GM12878 (cell line): ENCODE data around the gene CSDE1. TPM values are rescaled to one million over a fixed set of nuclear protein-coding genes. Genes with fewer than 3 reads are reported as not detected.

Experiments used
- ATAC-seq: fragments of 200-7000 bp; cut with Tn5 transposase; 3 replicates; pipeline ENCODE4 v1.9.1; 2020; ENCODE audit warnings: mild to moderate bottlenecking, moderate library complexity
- BruUV-seq: library from RNA; stranded (reverse); fragments of 400-500 nt; replicated peaks from 2 replicates; lab custom pipeline; 2021; lab: Mats Ljungman, UMichigan
- CTCF ChIA-PET: fragments of 300-600 bp; sonication (Branson Sonifier 250); formaldehyde crosslinking; extraction: SDS; loops from one replicate; lab custom pipeline; 2021; ENCODE audit warnings: inconsistent platforms; lab: Yijun Ruan, JAX
- POLR2A ChIA-PET: fragments of 350-600 bp; formaldehyde crosslinking; extraction: SDS; loops from one replicate; lab custom pipeline; 2021; ENCODE audit warnings: inconsistent platforms; lab: Charles Lee
- RAD21 ChIA-PET: fragments of 300-600 bp; sonication (Branson Sonifier 250); formaldehyde crosslinking; loops from one replicate; lab custom pipeline; 2023; ENCODE audit warnings: antibody characterized with exemption; ENCODE audit not compliant: unreplicated experiment; lab: Charles Lee
- SMC1A ChIA-PET: fragments of 300-600 bp; sonication (Branson Sonifier 250); formaldehyde crosslinking; loops from one replicate; lab custom pipeline; 2023; ENCODE audit not compliant: unreplicated experiment, uncharacterized antibody; lab: Charles Lee
- DNase-seq: peaks from one replicate; pipeline ENCODE4 v3.0.0-alpha.2; 2011; ENCODE audit warnings: low read depth, low spot score
- FAIRE-seq: peaks from 3 replicates; lab custom pipeline; 2011; peaks lifted over from hg19 to GRCh38; lab: Jason Lieb, UNC
- H2AFZ ChIP-seq: 2 replicates; pipeline ENCODE4 v1.6.0; 2011; ENCODE audit warnings: low read depth, low read length, control low read depth; ENCODE audit not compliant: control insufficient read depth
- H3K27ac ChIP-seq: 2 replicates; pipeline ENCODE4 v1.5.1; 2011; ENCODE audit warnings: control low read depth; ENCODE audit not compliant: control insufficient read depth, insufficient read depth
- H3K27me3 ChIP-seq, 2 experiments: replicated peaks in 1 of 2; 2 replicates each; pipeline versions ENCODE4 v1.6.0 to v1.6.1; 2011; ENCODE audit warnings: low read length in 1 of 2; ENCODE audit not compliant: control insufficient read depth in 2 of 2, insufficient read depth in 2 of 2
- H3K36me3 ChIP-seq, 2 experiments: 2 replicates each; pipeline ENCODE4 v1.5.1; 2011; ENCODE audit warnings: low read length in 1 of 2; ENCODE audit not compliant: control insufficient read depth in 2 of 2, insufficient read depth in 2 of 2
- H3K4me1 ChIP-seq: 2 replicates; pipeline ENCODE4 v1.6.1; 2011; ENCODE audit warnings: mild to moderate bottlenecking, low read length, moderate library complexity, mixed read lengths; ENCODE audit not compliant: control insufficient read depth, insufficient read depth
- H3K4me2 ChIP-seq: 2 replicates; pipeline ENCODE4 v1.6.0; 2011; ENCODE audit warnings: control low read depth; ENCODE audit not compliant: control insufficient read depth, insufficient read depth
- H3K4me3 ChIP-seq: fragments of 200-600 bp; sonication (generic); 2 replicates; pipeline ENCODE4 v1.5.1; 2016
- H3K79me2 ChIP-seq: 2 replicates; pipeline ENCODE4 v1.6.0; 2011; ENCODE audit warnings: low read length; ENCODE audit not compliant: control insufficient read depth, insufficient read depth
- H3K9ac ChIP-seq: 2 replicates; pipeline ENCODE4 v1.8.0; 2011; ENCODE audit warnings: low read length, control low read depth, mixed read lengths; ENCODE audit not compliant: control insufficient read depth, insufficient read depth
- H3K9me3 ChIP-seq: replicated peaks from 3 replicates; pipeline ENCODE4 v1.5.1; 2011; ENCODE audit warnings: mild to moderate bottlenecking, low read length; ENCODE audit not compliant: control insufficient read depth, insufficient read depth
- H4K20me1 ChIP-seq: 2 replicates; pipeline ENCODE4 v1.6.0; 2011; ENCODE audit not compliant: control insufficient read depth, insufficient read depth
- CHD1 ChIP-seq: IDR thresholded peaks from 2 replicates; pipeline ENCODE4 v1.6.1; 2012; ENCODE audit warnings: low read depth, low read length, improper control_type of control experiment
- CREM ChIP-seq: IDR thresholded peaks from 2 replicates; pipeline ENCODE4 v1.6.1; 2014; ENCODE audit warnings: antibody characterized with exemption, low read depth
- HDAC2 ChIP-seq: fragments of 200-600 bp; sonication (generic); IDR thresholded peaks from 2 replicates; pipeline ENCODE4 v1.6.1; 2017
- KLF5 ChIP-seq: fragments of 450-650 bp; IDR thresholded peaks from 2 replicates; pipeline ENCODE4 v1.6.1; 2014; ENCODE audit warnings: mild to moderate bottlenecking; ENCODE audit not compliant: partially characterized antibody
- LARP7 ChIP-seq: fragments of 450-650 bp; IDR thresholded peaks from 2 replicates; pipeline ENCODE4 v1.6.1; 2017; ENCODE audit warnings: mild to moderate bottlenecking
- MTA2 ChIP-seq: fragments of 450-650 bp; IDR thresholded peaks from 2 replicates; pipeline ENCODE4 v1.6.1; 2016; ENCODE audit warnings: low read depth, mild to moderate bottlenecking, moderate library complexity
- MXI1 ChIP-seq: fragments of 150-350 bp; IDR thresholded peaks from 2 replicates; pipeline ENCODE4 v1.6.1; 2011; ENCODE audit warnings: low read depth, mild to moderate bottlenecking, inconsistent platforms, low read length, improper control_type of control experiment
- NR2F1 ChIP-seq: fragments of 450-650 bp; conservative IDR thresholded peaks from 2 replicates; pipeline ENCODE4 v1.6.1; 2017; ENCODE audit warnings: mild to moderate bottlenecking
- PAX5 ChIP-seq: IDR thresholded peaks from 2 replicates; pipeline ENCODE4 v1.6.1; 2011; ENCODE audit warnings: low read depth, low read length, borderline replicate concordance
- RBBP5 ChIP-seq: fragments of 200-600 bp; sonication (generic); conservative IDR thresholded peaks from 2 replicates; pipeline ENCODE4 v1.6.1; 2016
- RFX5 ChIP-seq: IDR thresholded peaks from 2 replicates; pipeline ENCODE4 v1.6.1; 2011; ENCODE audit warnings: low read depth, low read length, improper control_type of control experiment
- SMAD1 ChIP-seq: fragments of 450-650 bp; IDR thresholded peaks from 2 replicates; pipeline ENCODE4 v1.6.1; 2018; ENCODE audit warnings: mild to moderate bottlenecking, low read depth; ENCODE audit not compliant: partially characterized antibody
- STAT3 ChIP-seq: IDR thresholded peaks from 2 replicates; pipeline ENCODE4 v1.6.1; 2011; ENCODE audit warnings: low read depth, low read length, improper control_type of control experiment
- TCF7 ChIP-seq: IDR thresholded peaks from 2 replicates; pipeline ENCODE4 v1.6.1; 2014; ENCODE audit warnings: antibody characterized with exemption, borderline replicate concordance
- ZNF24 ChIP-seq: fragments of 450-650 bp; IDR thresholded peaks from 2 replicates; pipeline ENCODE4 v1.6.1; 2017; ENCODE audit warnings: antibody characterized with exemption, mild to moderate bottlenecking
- WGBS: methylation state at CpG from one replicate; pipeline ENCODE4 v1.1.6; 2016; ENCODE audit warnings: low lambda C conversion rate; ENCODE audit not compliant: insufficient replicate concordance, insufficient coverage; ENCODE audit errors: missing lambda C conversion rate; 5-methylcytosine and 5-hydroxymethylcytosine counted together
- in situ Hi-C: fragments of 300-500 bp; cut with MboI; formaldehyde crosslinking; loops from 9 replicates; pipeline ENCODE4 v1.14.3; 2018; ENCODE audit warnings: mixed read lengths
- intact Hi-C: fragments of 100-400 bp; cut with micrococcal nuclease; formaldehyde crosslinking; loops from one replicate; pipeline ENCODE4 v1.14.2; 2022; ENCODE audit not compliant: unreplicated experiment
- polyA plus RNA-seq, 11 experiments: library from polyadenylated mRNA; depleted of rRNA in 4 of 11; unstranded in 6 of 11; stranded (reverse) in 5 of 11; fragments of >200 nt; fragmentation: Nextera tagmentation in 4 of 11; fragmentation: Illumina TruSeq in 1 of 11; extraction: Ambion mirVana in 4 of 11; extraction: Trizol in 1 of 11; gene quantifications; 1 replicate in 1 of 11; 2 replicates in 10 of 11; pipeline versions ENCODE4 v1.2.1 to v1.2.3, GENCODE V29; 2011 to 2016; ENCODE audit warnings: inconsistent platforms in 2 of 11, missing spikeins in 2 of 11, low read depth in 1 of 11
- total RNA-seq, 4 experiments: library from RNA; depleted of rRNA in 3 of 4; stranded (reverse); fragments of >200 nt in 3 of 4; fragmentation: Illumina TruSeq in 1 of 4; extraction: Trizol in 1 of 4; gene quantifications; 2 replicates each; pipeline versions ENCODE4 v1.2.1 to v1.2.3, GENCODE V29; 2013 to 2021
- TF ChIP-seq, protein P1 (sequence below): IDR thresholded peaks from 2 replicates; pipeline ENCODE4 v1.6.1; 2011; ENCODE audit warnings: low read depth, mild to moderate bottlenecking, low read length, moderate library complexity, borderline replicate concordance; ENCODE audit errors: extremely low read depth
- TF ChIP-seq, protein P2 (sequence below): fragments of 450-650 bp; IDR thresholded peaks from 2 replicates; pipeline ENCODE4 v1.6.1; 2017; ENCODE audit warnings: mild to moderate bottlenecking, low read depth, inconsistent platforms; ENCODE audit not compliant: poor library complexity, severe bottlenecking
- TF ChIP-seq, protein P3 (sequence below): fragments of 450-650 bp; formaldehyde crosslinking; IDR thresholded peaks from 2 replicates; pipeline ENCODE4 v1.4.0; 2022; ENCODE audit warnings: mild to moderate bottlenecking, moderate library complexity

Gene CSDE1
- total and polyA plus RNA-seq, 10 of the 15 experiments (the other 5 are each of a cell fraction or from before 2014, with no cell fraction given), result 130 to 390 (median 246) TPM

DNA sequence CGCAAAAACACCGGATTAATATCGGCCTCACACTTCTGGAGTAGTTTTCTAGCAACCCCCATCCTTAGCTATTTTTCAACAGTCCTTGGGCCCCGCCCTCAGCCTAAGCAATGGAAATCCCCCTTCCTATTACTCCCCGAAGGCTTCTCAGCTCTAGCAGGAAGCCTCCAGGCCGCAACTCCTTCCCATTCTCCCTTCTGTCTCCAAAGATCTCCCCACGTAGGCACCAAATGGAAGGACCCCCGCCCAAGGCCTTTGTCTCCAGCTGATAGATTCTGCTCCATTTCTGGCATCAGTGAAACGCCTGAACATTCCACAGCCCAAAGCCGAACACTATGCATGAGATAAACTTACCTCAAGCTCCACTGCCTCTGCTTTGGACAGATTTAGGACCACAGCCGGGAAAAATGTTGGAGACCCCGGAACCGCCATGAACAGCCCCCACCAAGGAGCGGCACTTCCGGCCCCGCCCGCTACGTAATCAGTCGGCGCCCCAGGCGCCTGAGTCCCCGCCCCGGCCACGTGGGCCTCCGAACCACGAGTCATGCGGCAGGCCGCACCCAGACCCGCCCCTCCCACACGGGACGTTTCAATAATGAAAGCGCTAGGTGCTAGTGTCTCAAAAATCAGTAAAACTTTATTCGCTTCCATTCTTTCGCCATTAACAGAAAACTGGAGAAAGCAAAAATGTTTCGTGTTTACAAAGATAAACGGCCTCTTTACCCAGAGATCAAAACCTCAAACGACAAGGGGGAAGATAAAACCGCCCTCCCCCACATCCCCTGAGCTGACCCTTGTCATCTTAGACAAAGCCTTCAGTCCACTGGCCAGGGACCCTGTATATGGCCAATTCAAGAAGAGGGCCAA lies 41.2 kb downstream of the CSDE1 start, which contains the start of gene NRAS:
NRAS (minus strand) TSS at position 468 of the 867 bp plus-strand sequence. CDS start 611 bp downstream, outside the sequence.
- CTCF ChIA-PET, result interaction anchor here (0.6 to 1.6 kb wide), 10 partner anchors 10 to 397 kb away, joined by 3 to 5 read pairs (median 4); partner anchors contain the start of gene BCAS2
- POLR2A ChIA-PET, result interaction anchor here (1.0 to 5.1 kb wide), 8 partner anchors 28 to 205 kb away, joined by 3 to 36 read pairs (median 4); partner anchors contain the start of genes CSDE1, SIKE1 and TRIM33
- Histone ChIP-seq H2AFZ (peak within 1 kb of the TSS; percentile 76), H3K4me3 (peak within 1 kb of the TSS; percentile 93), H3K27ac (peak within 1 kb of the TSS; percentile 98), H3K79me2 (peaks cover 28% of the 10 kb centered on the region), H3K4me1 (no peaks in the 10 kb centered on the region), H4K20me1 (no peaks in the 10 kb centered on the region), H3K9ac (peak within 1 kb of the TSS; percentile 98), H3K9me3 (no peaks in the 10 kb centered on the region), H3K4me2 (peak within 1 kb of the TSS; percentile 85), H3K36me3 (peaks cover 9 to 23% of the 10 kb centered on the region in 2 experiments), H3K27me3 (no peaks in the 10 kb centered on the region)
- RAD21 ChIA-PET, result interaction anchor here (0.6 to 1.4 kb wide), 7 partner anchors 35 to 66 kb away, joined by 3 to 5 read pairs (median 3); partner anchors contain the start of genes CSDE1, DENND2C and SIKE1
- intact Hi-C loops (loop anchor here (2.0 kb wide), 1 partner anchor 40 kb away; the partner anchor contains the start of gene CSDE1), in situ Hi-C loops (no loop called here)
- BruUV-seq, result no TSS peak
- SMC1A ChIA-PET, result interaction anchor here (0.7 to 3.3 kb wide), 11 partner anchors 9 to 397 kb away, joined by 3 to 24 read pairs (median 6); partner anchors contain the start of genes BCAS2, CSDE1 and SIKE1
- DNase-seq (peak; percentile 56), ATAC-seq (peak; percentile 96), FAIRE-seq (peak; percentile 38)
- WGBS, result under 1% methylated on average over 38 of the region's 38 CpGs
- TF ChIP-seq RFX5 (no peak), PAX5 (peak; percentile 62; the same call in 1 of the 2 replicates), HDAC2 (no peak), LARP7 (no peak; the same call in 1 of the 2 replicates), CREM (peak; percentile 99), ZNF24 (0 out of 2 replicates have a peak, but pooled peaks have one; percentile 19), STAT3 (no peak), KLF5 (peak; percentile 48), MXI1 (peak; percentile 99), RBBP5 (no peak), TCF7 (no peak), CHD1 (no peak), MTA2 (no peak), SMAD1 (no peak), NR2F1 (no peak)
- TF ChIP-seq, protein P1, sequence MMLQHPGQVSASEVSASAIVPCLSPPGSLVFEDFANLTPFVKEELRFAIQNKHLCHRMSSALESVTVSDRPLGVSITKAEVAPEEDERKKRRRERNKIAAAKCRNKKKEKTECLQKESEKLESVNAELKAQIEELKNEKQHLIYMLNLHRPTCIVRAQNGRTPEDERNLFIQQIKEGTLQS, result peak; percentile 94; the same call in 1 of the 2 replicates
- TF ChIP-seq, protein P2, sequence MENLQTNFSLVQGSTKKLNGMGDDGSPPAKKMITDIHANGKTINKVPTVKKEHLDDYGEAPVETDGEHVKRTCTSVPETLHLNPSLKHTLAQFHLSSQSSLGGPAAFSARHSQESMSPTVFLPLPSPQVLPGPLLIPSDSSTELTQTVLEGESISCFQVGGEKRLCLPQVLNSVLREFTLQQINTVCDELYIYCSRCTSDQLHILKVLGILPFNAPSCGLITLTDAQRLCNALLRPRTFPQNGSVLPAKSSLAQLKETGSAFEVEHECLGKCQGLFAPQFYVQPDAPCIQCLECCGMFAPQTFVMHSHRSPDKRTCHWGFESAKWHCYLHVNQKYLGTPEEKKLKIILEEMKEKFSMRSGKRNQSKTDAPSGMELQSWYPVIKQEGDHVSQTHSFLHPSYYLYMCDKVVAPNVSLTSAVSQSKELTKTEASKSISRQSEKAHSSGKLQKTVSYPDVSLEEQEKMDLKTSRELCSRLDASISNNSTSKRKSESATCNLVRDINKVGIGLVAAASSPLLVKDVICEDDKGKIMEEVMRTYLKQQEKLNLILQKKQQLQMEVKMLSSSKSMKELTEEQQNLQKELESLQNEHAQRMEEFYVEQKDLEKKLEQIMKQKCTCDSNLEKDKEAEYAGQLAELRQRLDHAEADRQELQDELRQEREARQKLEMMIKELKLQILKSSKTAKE, result no peak
- TF ChIP-seq, protein P3, sequence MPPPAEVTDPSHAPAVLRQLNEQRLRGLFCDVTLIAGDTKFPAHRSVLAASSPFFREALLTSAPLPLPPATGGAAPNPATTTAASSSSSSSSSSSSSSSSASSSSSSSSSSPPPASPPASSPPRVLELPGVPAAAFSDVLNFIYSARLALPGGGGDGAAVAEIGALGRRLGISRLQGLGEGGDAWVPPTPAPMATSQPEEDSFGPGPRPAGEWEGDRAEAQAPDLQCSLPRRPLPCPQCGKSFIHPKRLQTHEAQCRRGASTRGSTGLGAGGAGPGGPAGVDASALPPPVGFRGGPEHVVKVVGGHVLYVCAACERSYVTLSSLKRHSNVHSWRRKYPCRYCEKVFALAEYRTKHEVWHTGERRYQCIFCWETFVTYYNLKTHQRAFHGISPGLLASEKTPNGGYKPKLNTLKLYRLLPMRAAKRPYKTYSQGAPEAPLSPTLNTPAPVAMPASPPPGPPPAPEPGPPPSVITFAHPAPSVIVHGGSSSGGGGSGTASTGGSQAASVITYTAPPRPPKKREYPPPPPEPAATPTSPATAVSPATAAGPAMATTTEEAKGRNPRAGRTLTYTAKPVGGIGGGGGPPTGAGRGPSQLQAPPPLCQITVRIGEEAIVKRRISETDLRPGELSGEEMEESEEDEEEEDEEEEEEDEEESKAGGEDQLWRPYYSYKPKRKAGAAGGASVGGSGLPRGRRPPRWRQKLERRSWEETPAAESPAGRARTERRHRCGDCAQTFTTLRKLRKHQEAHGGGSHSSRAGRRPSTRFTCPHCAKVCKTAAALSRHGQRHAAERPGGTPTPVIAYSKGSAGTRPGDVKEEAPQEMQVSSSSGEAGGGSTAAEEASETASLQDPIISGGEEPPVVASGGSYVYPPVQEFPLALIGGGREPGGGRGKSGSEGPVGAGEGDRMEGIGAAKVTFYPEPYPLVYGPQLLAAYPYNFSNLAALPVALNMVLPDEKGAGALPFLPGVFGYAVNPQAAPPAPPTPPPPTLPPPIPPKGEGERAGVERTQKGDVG, result no peak
